Lung microvascular endothelial cell (primary cell): Measurements from ENCODE around the gene RBM33. TPM values are rescaled to one million over a fixed set of nuclear protein-coding genes. Genes with fewer than 3 reads are reported as not detected.
"Not testable (repeated sequence)": the region's sequence is repeated elsewhere in the genome, so short reads cannot be mapped to it uniquely, and the experiment has no call there.

ENCODE experiments used
- DNase-seq, 2 donors: peaks; one replicate each; pipeline versions ENCODE4 v3.0.0 to v3.0.0-alpha.2; 2010; ENCODE audit warnings: low read depth in 2 of 2
- total RNA-seq: library from RNA; depleted of rRNA; stranded (reverse); fragments of >200 nt; gene quantifications from 2 replicates; pipeline ENCODE4 v1.2.1, GENCODE V29; 2014

The RBM33 gene
- total RNA-seq, 1 donor from 2014 or later, result 21.4 TPM

DNA sequence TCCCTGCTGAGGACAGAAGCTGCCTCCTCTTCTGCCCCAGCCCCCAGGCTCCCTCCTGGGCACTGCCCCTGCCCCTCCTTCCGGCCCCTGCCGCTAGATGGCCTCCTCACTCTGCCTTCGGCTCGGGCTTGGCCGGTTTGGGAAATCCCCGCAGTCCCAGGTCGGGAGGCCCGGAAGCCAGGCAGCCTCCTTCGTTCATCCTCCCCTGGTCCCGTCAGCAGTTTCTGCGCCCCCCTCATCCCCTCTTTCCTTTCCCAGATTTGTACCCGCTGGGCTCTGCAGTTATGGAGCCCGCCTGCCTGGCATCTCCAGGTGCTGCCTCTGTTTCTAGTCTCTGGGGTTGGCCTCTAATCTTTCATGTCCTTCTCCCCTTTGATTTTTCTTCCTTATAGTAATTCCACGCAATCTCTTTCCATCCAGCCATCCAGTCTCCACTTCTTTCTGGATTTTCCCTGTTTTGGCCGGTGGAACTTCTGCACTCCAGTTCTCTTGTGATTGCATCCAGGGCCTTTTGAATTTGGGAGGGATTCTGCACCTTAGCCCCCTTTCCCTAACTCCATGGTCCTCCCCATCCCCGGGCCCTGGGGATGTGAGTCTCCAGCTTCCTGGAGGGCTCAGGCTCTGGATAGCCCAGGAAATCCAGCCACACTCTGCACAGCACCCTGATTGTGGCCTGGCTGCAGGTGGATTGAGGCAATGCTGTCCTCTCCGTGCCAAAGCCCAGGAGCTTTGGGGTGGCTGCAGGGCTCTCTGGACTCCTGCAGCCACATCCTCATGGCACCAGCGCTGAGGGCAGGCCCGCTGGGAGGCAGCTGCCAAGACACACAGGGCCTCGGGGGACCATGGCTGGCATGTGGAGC lies 171.1 kb downstream of the RBM33 start:
- DNase-seq, result peak; percentile 59 to 62

DNA sequence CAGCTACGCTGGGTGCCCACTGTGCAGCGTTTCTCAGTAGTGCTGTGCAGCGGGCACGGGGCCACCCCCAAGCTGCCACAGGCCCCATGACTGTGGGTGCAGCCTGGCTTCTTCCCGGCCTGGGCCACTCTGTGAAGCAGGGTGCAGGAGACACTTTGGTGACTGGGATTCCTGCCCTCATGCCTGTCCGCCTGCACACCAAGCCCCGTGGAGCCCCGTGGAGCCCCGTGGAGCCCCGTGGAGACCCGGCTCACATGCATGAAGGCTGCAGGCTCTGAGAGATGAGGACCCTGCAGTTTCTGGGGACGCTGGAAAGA lies 171.7 kb downstream of the RBM33 start:
- no peak for DNase-seq

GRCh38 chr7:155816996-155817395 lies 172.5 kb downstream of the RBM33 start:
- DNase-seq, result no peak

DNA sequence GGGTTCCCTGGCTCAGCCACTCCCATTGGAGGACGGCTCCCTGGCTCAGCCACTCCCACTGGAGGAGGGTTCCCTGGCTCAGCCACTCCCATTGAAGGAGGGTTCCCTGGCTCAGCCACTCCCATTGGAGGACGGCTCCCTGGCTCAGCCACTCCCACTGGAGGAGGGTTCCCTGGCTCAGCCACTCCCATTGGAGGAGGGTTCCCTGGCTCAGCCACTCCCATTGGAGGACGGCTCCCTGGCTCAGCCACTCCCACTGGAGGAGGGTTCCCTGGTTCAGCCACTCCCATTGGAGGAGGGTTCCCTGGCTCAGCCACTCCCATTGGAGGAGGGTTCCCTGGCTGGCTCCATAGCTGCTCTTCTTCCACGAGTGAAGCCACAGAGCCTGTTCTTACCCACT lies 173.1 kb downstream of the RBM33 start:
- not testable (repeated sequence) for DNase-seq

DNA sequence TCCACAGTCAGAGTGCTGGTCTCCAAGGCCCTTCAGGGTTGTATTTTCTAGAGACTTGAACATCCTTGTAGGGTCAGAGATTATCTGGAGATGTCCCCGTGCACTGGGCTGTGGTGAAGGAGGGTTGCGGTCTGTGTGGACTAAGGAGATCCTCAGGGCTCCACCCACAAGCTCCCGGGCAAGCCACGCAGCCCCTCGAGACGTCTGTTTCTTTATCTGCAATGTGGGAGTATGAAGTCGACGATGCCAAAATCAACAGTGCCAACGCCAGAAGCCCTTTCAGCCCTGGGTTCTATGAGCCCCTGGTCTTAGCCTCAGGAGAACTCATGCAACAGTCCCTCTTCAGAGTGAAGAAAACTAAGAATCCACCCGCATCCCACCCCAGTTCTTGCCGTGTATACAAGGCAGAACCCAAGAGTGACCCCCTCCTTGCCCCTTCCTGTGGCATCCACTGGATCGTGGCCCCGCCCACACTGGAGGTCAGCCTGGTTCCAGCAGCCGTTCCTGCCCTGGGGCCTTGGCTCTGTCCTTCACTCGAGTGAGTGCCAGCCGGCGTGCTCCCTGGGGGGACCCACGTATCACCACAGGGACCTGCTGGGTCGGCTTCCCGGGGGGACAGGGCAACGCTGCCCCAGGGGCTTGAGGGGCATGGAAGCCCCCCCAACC lies 173.8 kb downstream of the RBM33 start:
- no peak for DNase-seq

DNA sequence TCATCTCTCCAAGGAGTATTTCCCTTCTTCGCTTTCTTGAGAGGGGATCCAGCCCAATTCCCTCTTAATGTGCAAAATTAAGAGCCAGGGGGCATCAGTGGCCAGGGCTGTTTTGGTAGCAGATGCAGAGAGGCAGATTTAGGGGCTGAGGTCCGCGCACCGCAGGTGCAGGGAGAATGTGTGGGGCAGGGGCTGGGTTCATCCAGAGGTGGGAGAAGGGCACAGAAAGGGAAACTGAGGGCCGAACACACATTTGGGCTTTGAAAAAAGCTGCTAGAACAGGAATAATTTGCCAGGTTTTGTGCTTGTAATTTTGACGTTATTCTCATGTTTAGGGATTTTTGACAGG lies 174.3 kb downstream of the RBM33 start:
- DNase-seq, result no peak

GRCh38 chr7:155819186-155819585 lies 174.7 kb downstream of the RBM33 start:
- no peak for DNase-seq

- no peak for DNase-seq
Observed at GRCh38 chr7:155820246-155820645, 175.8 kb downstream of the RBM33 start.

DNA sequence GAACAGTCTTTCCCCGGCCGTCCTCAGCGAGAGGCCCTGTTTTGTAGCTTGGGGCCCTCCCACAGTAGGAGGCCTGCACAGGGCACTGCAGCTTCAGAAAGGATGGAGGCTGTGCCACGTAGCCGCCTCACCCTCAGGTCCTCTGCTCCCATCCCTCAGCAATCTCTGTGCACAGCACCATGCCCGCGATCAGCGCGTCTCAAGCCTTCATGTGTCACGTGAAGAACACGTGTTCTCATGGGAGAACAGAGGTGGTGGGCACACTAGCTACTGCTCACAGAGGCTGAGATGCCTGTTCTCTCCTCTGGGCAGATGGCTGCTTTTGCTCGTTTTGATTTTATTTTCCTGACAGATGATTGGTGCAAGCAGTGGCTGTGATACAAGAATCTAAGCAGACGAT lies 176.3 kb downstream of the RBM33 start:
- no peak for DNase-seq

- no peak for DNase-seq
Observed at GRCh38 chr7:155821851-155822250, 177.4 kb downstream of the RBM33 start.

DNA sequence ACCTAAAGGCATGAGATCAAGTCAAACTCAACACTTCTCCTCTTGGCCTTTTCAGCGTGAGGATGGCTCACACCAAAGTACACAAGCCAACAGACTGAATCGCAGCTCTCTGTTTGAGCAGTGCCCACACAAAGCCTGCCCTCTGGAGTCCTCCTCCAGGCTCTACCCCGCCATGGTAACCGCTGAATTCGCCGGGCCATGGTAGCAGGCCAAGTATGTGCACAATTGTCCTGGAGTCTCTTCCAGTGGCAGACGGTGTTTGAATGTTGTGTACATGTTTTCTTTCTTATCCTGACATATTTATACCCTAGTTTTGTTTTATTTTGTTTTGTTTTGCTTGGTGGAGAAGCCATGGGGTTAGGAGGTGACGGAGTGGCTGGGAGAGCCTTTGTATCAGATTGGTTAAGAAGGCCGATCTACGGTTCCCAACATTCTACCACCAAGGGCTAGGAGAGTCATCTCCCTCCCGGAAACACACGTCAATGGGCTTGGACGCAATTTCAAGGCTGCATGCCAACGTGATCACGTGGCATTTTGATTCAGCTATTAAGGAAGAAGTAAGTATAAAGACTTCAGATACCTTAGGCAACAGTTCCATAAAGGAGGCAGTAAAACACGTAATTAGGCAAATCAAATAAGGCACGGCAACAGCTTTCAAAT lies 179.9 kb downstream of the RBM33 start:
- DNase-seq, result peak; percentile 55 to 87

GRCh38 chr7:155825336-155825735 lies 180.9 kb downstream of the RBM33 start:
- no peak for DNase-seq

- DNase-seq, result no peak
Observed at GRCh38 chr7:155829796-155830470, 185.5 kb downstream of the RBM33 start.

Other genes starting within 250 kb of the RBM33 start
- gene EN2, start 186.5 kb upstream of the RBM33 start, total RNA-seq, result not detected in 2 replicates
- not detected in 2 replicates for gene CNPY1, start 98.1 kb upstream of the RBM33 start, total RNA-seq
- gene SHH, start 167.8 kb downstream of the RBM33 start, total RNA-seq, result under 0.01 TPM in 2 replicates